GM12875 (cell line): Measurements from ENCODE around the gene FN1.

ENCODE experiments used
- H3K4me3 ChIP-seq: one replicate; pipeline ENCODE4 v1.5.1; 2011; ENCODE audit warnings: low read depth, low read length, control low read depth
- TF ChIP-seq, protein P1 (sequence below): IDR thresholded peaks from 2 replicates; pipeline ENCODE4 v1.5.1; 2011; ENCODE audit warnings: low read depth, mild to moderate bottlenecking, control low read depth, inconsistent platforms, low read length, moderate library complexity, borderline replicate concordance; ENCODE audit not compliant: insufficient read depth

The FN1 gene

DNA sequence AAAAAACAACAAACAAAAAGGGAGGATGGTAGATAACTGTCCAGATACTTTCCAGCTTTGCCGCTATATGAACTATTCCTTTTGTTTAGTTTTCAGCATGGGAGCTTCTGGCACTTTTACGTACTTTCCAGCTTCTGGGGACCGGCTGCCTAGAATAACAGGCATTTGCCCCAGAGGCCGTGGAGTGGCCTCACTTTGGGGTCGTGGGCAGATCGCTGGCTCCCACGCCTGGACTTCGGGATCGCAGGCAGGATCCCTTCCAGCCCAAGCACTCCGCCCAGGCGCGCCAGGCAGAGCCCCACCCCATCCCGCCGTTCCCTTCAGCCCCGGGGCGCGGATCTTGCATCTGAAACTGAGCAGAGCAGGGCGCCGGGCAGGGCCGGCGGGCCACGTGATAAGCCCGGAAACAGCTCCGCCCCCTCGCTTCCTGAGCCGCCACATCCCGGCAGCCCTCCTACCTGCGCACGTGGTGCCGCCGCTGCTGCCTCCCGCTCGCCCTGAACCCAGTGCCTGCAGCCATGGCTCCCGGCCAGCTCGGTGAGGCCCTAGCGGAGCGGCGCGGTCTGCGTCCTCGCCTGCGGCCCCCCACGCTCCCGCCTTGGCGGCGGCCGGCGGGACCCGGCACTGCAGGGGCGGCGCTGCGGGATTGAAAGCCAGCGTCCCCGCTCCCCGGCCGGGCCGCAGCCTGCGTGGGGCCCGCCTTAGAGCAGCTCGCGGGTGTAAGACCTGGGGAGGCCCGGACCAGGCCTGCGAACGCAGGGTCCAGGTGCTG, 124.1 kb downstream of the FN1 start, which contains the start of gene ATIC:
Gene ATIC, plus strand, starts transcription at position 435 of the 772 bp plus-strand sequence. Its CDS starts 84 bp downstream, at position 519.
- H3K4me3 ChIP-seq: peak within 1 kb of the TSS; percentile 73
- TF ChIP-seq, protein P1, sequence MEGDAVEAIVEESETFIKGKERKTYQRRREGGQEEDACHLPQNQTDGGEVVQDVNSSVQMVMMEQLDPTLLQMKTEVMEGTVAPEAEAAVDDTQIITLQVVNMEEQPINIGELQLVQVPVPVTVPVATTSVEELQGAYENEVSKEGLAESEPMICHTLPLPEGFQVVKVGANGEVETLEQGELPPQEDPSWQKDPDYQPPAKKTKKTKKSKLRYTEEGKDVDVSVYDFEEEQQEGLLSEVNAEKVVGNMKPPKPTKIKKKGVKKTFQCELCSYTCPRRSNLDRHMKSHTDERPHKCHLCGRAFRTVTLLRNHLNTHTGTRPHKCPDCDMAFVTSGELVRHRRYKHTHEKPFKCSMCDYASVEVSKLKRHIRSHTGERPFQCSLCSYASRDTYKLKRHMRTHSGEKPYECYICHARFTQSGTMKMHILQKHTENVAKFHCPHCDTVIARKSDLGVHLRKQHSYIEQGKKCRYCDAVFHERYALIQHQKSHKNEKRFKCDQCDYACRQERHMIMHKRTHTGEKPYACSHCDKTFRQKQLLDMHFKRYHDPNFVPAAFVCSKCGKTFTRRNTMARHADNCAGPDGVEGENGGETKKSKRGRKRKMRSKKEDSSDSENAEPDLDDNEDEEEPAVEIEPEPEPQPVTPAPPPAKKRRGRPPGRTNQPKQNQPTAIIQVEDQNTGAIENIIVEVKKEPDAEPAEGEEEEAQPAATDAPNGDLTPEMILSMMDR: no peak

DNA sequence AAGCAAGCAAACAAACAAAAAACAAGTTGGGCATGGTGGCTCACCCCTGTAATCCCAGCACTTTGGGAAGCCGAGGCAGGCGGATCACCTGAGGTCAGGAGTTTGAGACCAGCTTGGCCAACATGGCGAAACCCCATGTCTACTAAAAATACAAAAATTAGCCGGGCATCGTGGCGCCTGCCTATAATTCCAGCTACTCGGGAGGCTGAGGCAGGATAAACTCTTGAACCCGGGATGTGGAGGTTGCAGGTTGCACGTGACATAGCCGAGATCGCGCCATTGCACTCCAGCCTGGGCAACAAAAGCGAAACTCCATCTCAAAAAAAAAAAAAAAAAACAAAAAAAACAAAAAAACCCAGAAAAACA, 124.6 kb downstream of the FN1 start:
- H3K4me3 ChIP-seq: peak overlapping the region; percentile 73
